Stimulated activated CD4-positive, alpha-beta T cell treated with anti-CD3 and anti-CD28 coated beads, Interleukin-2, amount 100 ng/mL, for 24 hours (primary cell): ENCODE measurements around the gene ABTB2.
A peak's percentile ranks its signal among the peaks of the same experiment; 100 is the strongest.
"Not testable (repeated sequence)": the region's sequence is repeated elsewhere in the genome, so short reads cannot be mapped to it uniquely, and the experiment has no call there.

ENCODE experiments used
- DNase-seq, 2 donors: peaks; one replicate each; pipeline ENCODE4 v3.0.0-alpha.2; 2020

The ABTB2 gene

DNA sequence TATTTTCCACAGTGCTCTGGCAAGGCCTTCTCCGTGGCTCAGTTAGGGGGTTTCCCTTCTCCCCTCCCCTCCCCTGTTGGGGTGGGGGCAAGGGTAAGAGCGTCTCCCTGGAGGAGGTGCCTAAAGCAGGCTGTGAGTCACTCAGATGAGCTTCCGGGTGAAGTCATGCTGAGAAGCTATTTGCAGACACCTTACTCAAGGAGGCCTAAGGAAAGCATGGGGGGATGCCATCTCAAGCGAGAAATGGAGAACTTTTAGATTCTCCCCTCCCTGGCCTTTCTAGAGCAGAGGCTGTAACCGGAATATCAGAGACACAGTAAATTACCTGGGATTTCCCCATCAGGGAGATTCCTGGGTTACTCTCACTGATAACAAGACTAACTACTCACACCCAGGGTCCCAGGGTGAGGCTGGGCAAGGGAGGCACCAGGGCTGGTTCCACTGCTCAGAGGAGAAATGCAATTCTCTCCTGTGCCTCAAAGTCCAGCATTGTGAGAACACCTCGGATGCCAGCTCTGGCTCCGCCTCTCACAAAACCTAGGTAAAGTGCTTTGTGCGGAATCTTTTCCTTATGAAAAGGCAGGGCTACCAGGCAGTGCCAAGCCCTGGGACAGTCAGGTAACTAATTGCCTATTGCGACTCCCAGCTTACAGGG, 123.6 kb downstream of the ABTB2 start:
- DNase-seq, result peak; percentile 74 to 77

DNA sequence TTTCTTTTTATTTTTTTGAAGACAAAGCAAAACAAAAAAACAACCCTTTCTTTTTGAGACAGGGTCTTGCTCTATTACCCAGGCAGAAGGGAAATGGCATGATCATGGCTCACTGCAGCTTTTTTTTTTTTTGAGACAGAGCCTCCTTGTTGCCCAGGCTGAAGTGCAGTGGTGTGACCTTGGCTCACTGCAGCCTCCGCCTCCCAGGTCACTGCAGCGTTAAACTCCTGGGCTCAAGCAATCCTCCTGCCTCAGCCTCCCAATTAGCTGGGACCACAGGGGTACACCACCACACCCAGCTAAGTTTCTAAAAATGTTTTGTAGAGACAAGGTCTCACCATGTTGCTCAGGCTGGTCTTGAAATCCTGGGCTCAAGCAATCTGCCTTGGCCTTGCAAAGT, 124.6 kb downstream of the ABTB2 start:
- DNase-seq, result no peak

DNA sequence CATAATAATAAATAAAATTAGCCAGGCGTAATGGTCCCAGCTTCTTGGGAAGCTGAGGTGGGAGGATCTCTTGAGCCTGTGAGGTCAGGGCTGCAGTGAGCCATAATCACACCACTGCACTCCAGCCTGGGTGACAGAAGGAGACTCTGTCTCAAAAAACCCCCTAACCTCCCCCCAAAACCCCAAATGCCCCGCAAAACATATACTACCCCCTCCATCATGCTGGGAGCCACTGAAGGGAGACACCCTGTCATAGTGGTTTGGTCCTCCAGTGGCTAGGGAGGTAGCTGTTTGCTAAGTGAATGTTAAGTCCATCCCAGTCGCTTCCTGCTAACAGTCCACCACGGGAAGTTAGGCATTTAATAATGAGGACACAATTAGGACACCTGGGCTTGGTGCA, 125.0 kb downstream of the ABTB2 start:
- no peak for DNase-seq

DNA sequence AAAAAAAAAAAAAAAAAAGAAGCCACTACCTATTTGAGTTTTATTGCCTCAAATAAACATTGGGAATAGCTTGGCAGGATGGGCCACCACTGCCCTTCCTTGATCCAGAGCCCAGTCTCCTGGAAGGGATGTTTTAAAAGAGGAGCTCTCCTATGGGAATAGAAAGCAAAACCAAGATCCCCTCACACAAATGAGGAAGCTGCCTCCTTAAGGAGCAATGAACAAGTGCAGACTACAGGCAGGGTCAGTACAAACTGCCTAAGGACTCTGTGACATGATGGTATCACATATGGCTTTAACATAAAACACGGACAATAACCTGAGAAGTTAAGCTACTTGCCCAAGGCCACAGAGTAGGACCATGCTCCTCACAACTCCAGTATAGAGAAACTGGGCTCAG, 131.6 kb downstream of the ABTB2 start:
- DNase-seq, result no peak

DNA sequence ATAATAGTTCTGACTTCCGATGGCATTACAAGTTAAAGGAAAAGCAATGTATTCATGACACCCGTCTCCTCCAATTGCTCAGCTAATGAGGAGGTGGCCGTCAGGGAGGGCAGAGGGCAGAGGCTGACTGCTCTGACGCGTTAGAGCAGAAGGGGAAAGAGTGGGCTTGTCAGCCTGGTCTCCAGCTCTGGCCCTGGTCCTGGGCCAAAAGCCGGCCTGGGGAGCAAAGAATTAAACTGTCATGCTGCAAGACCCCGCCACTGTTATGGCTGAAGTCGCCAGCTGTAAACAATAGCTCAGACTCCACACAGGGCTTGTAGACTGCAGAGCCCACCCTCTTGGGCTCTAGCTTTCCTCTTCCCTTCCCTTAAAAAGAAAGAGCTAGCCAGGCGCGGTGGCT, 132.7 kb downstream of the ABTB2 start:
- DNase-seq, result no peak

DNA sequence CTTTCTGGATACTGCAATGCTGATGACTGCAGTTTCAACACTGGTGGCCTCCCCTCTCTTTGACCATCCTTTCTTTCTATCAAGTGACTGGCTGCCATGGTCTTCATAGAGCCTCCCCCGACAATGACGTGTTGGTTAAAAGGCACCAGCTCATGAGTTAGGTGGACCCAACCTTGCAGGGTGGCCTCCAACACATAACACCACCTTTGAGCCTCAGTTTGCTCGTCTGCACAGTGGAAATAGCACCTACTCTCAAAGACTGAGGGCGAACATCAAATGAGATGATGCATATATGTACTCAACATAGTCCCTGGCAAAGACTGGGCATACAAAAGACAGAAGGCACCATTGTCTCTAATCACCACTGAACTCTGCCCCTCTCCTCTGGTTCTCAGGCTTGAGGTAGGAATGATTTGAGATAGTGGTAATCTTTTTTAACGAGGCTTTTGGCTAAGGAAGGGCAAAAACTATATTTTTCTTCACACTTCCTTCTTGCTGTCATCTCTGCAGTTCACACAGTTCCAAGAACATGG, 133.3 kb downstream of the ABTB2 start:
- no peak for DNase-seq

DNA sequence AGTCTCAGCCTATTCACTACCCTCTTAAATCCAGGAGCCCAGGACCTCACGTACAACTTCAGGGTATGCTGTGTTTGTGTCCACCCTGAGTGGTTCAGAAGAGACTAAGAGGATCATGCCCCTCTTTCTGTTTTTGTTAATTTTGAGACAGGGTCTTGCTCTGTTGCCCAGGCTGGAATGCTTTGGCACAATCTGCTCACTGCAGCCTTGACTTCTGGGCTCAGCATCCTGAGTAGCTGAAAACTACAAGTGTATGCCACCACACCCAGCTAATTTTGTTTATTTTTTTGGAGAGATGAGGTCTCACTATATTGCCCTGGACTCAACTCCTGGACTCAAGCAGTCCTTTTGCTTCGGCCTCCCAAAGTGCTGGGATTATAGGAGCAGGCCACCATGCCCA, 133.9 kb downstream of the ABTB2 start:
- DNase-seq, result no peak

DNA sequence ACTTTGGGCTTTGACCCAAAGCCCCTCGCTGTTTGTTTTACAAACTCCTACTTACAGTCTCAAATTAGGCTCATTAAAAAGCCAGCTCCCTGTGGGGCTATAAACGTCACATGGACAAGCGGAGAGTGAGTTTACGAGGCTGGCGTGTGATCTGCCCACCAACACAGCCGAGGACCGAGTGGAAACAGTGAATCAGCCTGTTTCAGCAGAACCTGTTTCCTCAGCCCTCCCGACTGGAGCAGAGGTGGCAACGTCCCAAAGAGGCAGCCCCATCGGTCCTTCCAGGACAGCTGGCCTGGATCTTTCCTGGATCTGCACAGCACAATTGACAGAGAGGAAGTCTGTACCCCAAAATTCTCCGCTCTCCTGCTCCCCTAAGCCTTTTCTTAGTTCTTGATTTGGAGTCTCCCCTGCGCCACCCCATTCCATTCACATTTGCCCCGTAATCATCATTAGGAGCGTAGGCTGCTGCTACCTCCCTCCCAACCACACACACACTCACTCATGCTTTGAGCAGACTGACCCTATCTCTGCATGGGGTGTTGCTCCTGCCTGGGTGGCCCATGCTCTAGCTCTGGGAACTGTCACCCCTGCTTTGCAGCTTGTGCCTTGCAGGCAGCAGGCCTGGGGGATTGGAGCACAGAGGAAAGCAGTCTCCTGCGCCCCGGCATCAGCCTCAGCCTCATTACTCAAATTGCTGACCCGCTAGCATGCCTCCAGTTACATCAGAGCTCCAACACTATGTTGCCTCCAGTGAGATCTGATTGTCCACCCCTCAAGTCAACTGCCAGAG, 134.6 kb downstream of the ABTB2 start:
- DNase-seq, result no peak

DNA sequence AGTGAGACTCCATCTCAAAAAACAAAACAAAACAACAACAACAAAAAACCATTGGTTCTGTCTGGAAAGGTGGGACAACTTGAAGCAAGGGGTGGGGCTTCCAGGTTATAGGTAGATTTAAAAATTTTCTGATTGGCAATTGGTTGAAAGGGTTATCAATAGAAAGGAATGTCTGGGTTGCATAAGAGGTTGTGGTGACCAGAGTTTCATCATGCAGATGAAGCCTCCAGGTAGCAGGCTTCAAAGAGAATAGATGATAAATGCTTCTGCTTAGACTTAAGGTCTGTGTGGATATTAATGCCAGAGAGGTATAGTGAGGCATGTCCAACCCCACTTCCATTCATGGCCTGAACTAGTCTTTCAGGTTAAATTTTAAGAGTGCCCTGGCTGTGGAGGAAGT, 135.8 kb downstream of the ABTB2 start:
- DNase-seq, result no peak

DNA sequence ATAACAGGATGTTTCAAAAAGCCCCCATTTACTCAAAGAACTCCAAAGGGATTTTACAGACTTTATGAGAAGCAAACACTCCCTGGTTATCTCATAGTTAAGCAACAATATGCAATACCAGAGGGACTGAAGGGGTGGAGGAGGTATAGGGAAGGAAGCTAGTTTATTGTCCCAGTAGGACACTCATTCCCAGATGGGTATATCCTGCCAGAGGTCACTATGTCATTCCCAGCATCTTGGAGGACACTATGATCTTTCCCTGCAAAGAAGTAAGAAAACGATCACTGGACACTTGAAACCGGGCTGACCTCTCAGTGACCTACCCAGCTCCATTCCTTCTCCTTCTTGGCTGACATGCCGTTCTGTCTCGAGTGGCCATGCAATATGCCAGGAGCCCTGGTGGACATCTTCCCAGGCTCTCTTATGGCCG, 137.9 kb downstream of the ABTB2 start:
- DNase-seq, result no peak

DNA sequence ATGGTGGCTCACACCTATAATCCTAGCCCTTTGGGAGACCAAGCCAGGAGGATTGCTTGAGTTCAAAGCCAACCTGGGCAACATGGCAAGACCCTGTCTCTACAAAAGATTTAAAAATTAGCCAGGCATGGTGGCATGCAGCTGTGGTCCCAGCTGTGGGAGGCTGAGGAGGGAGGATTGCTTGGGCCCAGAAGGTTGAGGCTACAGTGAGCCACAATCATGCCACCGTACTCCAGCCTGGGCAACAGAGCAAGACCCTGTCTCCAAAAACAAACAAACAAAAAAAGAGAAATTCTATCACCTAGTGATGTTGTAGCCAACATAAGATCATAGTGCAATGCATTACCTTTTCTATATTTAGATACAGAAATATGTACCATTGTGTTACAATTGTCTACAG, 138.5 kb downstream of the ABTB2 start:
- no peak for DNase-seq

DNA sequence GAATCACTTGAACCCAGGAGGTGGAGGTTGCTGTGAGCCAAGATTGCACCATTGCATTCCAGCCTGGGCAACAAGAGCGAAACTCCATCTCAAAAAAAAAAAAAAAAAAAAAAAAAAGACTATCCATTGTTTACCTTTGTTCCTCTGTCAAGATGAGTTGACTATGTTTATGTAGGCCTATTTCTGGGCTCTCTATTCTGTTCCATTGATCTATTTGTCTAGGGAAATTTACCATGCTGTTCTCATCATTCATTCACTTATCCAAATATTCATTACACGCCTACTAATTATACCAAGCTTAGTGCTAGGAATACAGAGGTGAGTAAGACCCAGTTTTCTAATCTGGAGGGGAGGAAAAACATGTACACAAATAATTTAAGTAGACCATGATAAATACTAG, 139.1 kb downstream of the ABTB2 start:
- not testable (repeated sequence) for DNase-seq

DNA sequence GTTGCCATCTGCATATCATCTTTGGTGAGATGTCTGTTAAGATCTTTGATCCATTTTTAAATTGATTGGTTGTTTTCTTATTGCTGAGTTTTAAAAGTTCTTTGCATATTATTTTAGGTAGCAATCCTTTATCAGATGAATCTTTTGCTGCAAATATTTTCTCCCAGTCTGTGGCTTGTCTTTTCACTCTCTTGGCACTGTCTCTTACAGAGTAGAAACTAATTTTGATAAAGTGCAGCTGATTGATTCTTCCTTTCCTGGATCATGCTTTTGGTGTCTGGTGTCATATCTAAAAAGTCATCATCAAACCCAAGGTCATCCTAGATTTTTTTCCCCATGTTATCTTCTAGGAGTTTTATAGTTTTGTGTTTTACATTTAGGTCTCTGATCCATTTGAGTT, 139.7 kb downstream of the ABTB2 start:
- no peak for DNase-seq

DNA sequence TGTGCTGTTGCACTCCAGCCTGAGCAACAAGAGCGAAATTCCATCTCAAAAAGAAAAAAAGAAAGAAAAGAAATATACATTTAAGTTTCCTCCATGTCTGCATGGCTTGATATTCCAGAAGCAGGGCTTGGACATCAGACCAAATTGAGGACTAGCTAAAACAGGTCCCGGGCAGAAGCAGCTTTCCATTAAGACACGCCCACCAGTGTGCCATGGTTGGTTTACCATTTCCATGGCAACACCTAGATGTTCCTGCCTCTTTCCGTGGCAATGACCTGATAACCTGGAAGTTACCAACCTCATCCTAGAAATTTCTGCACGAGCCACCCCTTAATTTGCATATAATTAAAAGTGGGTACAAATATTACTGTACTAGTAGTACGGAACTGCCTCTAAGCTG, 141.1 kb downstream of the ABTB2 start:
- no peak for DNase-seq

DNA sequence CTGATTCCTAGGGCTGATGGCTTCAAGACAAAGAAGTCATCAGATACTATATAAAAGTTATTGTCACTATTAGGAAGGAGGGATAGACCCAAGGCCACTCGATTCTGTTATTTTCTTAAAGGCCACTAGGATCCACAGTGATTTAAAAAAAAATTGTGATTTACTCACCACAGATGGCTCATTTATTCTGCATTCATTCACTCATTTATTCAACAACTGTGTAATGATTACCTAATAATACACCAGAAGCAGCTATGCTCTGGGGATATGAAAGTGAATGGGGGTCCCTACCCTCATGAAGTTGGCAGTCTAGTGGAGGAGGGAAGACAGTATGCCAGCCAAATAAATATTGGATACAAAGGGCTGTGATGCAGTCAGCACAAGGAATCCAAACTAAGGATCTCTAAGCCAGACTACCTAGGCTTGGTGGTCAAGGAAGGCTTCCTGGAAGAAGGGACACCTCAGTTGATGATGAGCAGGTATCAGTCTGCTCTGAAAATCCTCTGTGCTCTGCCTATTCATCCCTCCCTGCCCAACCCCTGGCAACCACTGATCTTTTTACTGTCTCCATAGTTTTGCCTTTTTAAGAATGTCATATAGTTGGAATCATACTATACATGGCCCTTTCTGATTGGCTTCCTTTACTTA, 141.9 kb downstream of the ABTB2 start:
- DNase-seq, result no peak

DNA sequence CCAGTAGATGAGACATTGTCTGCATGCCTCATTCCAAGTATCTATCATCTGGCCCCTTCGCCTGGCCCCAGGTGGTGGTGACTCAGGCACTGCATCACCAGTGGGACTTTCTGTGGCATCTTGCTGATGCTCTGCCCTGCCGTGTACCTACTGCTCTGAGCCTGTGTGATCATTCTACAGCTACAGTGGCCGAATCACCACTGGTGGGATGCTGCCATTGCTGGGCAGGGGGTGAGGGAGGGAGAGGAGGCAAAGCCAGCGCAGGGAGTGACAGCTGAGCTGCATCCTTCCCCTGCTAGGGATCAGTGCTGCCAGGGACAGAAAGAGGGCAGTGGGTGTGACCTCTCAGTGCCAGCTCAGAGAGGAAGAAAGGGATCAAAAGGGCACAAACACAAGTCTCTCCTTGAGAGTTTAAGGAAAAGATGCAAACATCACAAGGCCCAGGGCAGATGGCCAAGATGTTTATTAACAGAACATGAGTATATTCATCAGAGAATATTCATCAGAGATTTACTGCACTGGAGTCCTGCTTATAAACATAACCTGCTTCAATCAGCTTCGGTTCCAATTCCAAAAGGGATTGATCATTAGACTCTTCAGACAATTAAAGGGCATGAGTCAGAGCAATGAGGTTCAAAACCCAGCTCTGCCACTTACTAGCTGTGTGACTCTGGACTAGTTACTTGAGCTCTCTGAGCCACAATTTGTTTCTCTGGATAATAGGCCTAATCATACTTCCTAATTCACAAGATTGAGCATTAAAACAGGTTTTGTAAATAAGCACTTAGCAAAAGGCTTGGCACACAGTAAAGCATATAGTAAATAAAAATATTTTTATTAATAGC, 142.6 kb downstream of the ABTB2 start:
- peak; percentile 76 to 81 for DNase-seq

DNA sequence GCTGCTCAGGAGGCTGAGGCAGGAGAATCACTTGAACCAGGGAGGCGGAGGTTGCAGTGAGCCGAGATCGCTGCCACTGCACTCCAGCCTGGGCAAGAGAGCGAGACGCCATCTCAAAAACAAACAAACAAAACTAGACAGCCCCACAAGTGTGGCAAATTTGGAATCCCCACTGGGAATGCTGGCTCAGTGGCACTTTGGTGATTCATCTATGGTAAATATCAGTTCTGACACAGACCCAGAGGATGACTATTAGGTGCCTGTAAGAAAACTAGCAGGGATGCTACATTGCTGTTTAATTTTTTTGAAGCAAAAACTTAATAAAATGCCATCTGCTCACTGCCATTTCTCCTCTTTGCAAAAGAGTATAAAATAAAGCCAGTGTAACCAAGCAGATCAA, 144.4 kb downstream of the ABTB2 start:
- no peak for DNase-seq

DNA sequence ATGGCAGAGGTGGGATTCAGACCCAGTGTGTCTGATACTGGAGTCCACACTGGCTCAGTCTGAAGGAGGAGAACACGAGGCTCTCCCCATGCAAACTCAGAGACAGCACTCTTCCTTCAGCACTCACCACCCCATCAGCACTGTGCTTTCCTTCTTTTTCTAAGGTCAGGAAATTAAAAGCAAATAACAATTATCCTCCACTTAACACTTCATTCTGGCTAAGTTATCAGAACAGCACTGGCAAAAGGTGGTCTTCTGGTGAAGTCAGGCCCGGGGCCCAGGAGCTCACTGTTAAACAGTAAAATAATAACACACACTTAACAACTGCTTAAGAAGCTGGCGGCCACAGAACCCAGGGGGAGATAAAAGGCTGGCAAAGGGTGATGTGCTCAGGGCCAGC, 145.2 kb downstream of the ABTB2 start:
- no peak for DNase-seq

DNA sequence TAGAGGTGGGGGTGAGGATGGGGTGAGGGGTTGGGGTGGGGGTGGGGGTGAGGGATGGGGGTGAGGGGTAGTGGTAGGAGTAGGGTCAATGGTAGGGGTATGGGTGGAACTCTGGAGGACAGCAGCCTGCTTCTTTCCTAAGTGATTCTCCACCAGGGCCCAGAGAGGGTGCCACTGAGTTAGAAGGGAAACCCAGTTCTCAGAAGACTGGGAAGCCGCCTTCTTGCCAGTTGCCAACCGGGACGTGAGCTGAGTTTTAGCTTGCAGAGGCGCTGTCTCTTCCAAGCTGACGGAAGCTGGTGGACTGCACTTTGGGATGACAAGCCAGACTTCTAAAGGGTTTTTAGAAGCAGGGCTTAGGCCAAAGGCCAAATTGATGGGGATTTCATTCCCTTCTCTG, 148.0 kb downstream of the ABTB2 start:
- DNase-seq, result no peak

DNA sequence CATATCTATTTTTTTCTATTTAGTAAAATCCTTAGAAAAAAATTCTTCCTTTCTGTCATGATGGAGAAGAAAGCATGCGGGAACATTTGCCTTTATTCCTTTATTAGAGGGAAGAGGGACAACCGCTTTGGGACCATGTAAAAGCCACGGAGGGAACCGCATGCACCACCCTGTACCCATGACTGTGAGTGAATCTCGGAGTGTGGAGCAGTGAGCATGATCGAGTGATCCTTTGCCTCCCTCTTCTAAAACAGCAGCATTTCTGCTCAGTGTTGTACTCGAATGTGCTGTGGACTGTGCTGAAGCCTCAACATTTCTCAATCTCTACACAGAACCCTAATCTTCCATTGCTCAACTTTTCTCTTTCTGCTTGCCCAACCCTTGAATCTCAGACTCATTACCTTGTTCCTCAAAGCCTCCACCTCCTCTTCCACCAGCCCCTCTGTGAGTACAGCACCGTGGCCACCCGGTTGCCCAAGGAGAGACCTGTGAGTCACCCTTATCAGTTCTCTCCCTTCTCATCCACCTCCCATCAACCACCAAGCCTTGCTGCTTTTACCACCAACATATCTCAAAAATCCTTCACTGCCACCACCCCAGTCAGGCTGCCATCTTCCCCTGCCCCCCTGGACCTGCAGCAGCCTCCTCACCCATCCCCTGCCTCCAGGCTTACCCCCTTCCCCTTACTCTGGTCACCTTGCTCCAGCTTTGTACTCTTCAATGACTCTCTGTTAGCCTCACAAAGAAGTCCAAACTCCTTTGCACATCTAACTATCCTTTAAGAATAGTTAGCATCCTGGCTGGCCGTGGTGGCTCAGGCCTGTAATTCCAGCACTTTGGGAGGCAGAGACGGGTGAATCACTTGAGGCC, 149.3 kb downstream of the ABTB2 start:
- peak in 1 of 2 donors; percentile 27 for DNase-seq

DNA sequence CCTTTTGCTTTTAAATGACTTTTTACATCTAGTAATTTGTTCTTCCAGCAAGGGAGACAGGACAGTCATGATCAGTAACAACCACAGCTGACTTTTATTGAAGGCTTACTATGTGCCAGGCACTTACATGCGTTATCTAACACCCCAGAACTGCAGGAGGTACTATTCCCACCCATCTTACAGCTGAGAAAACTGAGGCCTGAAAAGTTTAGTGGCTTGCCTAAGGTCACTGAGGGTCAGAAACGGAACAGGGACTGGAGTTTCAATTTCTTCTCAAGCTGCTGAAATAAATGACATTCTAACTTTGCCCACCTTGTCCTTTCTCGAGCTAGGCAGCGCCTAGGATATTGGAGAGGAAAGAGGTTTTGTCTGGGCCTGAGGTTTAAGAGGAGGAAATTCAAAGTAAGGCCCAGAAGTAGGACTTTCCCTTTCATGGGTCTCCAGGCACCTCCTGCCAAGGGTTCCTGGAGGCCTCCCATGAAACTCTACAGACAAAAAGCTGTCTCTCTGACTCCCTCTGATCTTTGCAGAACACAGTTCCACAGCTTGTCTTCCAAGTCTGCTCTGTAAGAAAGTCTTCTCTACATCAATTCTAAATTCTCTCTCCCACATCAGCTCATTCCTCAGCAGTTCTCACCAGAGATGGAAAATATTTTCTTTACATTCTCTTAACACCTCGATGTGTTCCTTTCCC, 150.2 kb downstream of the ABTB2 start:
- DNase-seq, result no peak
